Measurements from ENCODE around the gene COL6A2.

- no peak for TF ChIP-seq CTCF (IDR thresholded peaks at IDR 0.05)
- TF ChIP-seq POLR2A (IDR thresholded peaks at IDR 0.05): no peak
Measured at GRCh38 chr21:46113497-46114176, 15.7 kb downstream of the COL6A2 start.

Data from uterus (tissue), 2 donors.